ENCODE data around the gene ADAM29. TPM values are rescaled to one million over a fixed set of nuclear protein-coding genes. Genes with fewer than 3 reads are reported as not detected.
A peak's percentile ranks its signal among the peaks of the same experiment; 100 is the strongest.

ADAM29 gene
- total RNA-seq, 1 donor from 2014 or later, result not detected

DNA sequence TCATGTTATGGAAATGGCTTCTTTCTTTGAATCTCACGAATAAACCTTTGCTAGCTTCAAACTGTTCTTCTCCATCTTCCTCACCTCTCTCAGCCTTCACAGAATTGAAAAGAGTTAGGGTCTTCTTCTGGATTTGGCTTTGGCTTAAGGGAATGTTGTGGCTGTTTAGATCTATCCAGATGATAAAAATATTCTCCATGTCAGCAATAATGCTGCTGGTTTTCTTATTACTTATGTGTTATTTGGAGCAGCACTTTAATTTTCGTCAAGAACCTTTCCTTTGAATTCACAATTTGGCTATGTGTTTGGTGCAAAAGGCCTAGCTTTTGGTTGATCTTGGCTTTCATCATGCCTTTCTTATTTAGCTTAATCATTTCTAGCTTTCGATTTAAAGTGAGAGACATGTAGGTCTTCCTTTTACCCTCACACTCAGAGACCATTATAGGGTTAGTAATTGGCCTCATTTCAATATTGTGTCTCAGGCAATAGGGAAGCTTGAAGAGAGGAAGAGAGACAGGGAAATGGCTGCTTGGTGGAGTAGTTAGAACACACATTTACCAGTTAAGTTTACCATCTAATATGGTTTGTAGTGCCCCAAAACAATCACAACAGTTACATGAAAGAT is 5.1 kb upstream of the ADAM29 start:
- no peak for DNase-seq (ENCODE audit: extremely low spot score, unreplicated experiment)
- H3K9me3 Mint-ChIP-seq, result no peaks in the 10 kb centered on the region
- TF ChIP-seq, protein P1, sequence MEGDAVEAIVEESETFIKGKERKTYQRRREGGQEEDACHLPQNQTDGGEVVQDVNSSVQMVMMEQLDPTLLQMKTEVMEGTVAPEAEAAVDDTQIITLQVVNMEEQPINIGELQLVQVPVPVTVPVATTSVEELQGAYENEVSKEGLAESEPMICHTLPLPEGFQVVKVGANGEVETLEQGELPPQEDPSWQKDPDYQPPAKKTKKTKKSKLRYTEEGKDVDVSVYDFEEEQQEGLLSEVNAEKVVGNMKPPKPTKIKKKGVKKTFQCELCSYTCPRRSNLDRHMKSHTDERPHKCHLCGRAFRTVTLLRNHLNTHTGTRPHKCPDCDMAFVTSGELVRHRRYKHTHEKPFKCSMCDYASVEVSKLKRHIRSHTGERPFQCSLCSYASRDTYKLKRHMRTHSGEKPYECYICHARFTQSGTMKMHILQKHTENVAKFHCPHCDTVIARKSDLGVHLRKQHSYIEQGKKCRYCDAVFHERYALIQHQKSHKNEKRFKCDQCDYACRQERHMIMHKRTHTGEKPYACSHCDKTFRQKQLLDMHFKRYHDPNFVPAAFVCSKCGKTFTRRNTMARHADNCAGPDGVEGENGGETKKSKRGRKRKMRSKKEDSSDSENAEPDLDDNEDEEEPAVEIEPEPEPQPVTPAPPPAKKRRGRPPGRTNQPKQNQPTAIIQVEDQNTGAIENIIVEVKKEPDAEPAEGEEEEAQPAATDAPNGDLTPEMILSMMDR (conservative IDR thresholded peaks at IDR 0.05), result no peak
- no peak overlapping the region for H3K4me3 Mint-ChIP-seq
- no peaks in the 10 kb centered on the region for H3K4me1 Mint-ChIP-seq (ENCODE audit: unreplicated experiment)
- no peak overlapping the region for H3K27ac Mint-ChIP-seq
- no peaks in the 10 kb centered on the region for H3K27me3 Mint-ChIP-seq
- no peaks in the 10 kb centered on the region for H3K36me3 Mint-ChIP-seq

DNA sequence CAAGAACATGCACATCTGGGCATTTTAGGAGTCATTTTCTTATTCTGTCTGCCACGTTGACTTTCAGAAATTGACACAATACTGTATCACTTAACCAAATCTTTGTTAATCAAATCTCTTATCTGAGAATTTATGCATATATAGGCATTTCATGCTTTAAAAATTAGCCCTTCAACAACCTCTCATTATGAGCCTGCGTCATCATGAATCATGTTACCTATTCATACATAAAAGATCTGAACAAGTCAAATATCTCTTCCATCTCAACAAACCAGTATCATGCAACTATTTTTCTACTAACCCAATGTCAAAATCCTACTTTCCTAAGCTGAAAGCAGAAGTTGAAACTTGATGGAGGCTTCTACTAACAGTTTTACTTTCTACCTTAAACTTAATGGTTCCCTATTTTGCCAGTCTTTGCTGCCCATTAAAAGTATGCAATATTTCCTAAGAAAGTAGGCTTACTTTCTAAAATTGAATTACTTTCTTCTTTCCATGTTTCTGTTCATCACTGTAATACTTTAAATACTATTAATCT is 1.8 kb downstream of the ADAM29 start:
- TF ChIP-seq, protein P1 (conservative IDR thresholded peaks at IDR 0.05), result no peak
- H3K9me3 Mint-ChIP-seq, result no peaks in the 10 kb centered on the region
- H3K36me3 Mint-ChIP-seq, result no peaks in the 10 kb centered on the region
- no peak for DNase-seq (ENCODE audit: extremely low spot score, unreplicated experiment)
- H3K4me3 Mint-ChIP-seq, result no peak overlapping the region
- H3K27ac Mint-ChIP-seq, result no peak overlapping the region
- H3K27me3 Mint-ChIP-seq, result no peaks in the 10 kb centered on the region
- H3K4me1 Mint-ChIP-seq (ENCODE audit: unreplicated experiment), result no peaks in the 10 kb centered on the region

DNA sequence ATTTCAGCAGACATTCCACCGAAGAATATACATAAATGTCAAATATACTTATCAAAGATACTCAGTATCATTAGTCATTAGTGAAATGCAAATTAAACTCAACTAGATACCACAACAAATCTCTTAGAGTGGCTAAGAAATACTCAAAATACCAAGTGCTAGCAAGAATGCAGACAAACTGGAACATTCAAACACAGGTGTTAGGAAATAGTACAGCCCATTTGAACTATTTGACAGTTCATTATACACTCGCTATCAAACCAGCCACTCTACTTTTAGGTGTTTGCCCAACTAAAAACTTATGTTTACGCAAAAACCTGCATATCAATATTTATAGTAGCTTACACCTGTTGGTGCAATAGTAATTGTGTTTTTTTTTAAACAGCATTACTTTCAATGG is 8.8 kb downstream of the ADAM29 start:
- no peak for DNase-seq (ENCODE audit: extremely low spot score, unreplicated experiment)
- TF ChIP-seq, protein P1 (conservative IDR thresholded peaks at IDR 0.05), result no peak
- H3K36me3 Mint-ChIP-seq, result no peaks in the 10 kb centered on the region
- H3K27ac Mint-ChIP-seq, result no peak overlapping the region
- no peaks in the 10 kb centered on the region for H3K9me3 Mint-ChIP-seq
- peaks cover 3% of the 10 kb centered on the region for H3K4me1 Mint-ChIP-seq (ENCODE audit: unreplicated experiment)
- no peaks in the 10 kb centered on the region for H3K27me3 Mint-ChIP-seq
- peak overlapping the region; percentile 21 for H3K4me3 Mint-ChIP-seq

DNA sequence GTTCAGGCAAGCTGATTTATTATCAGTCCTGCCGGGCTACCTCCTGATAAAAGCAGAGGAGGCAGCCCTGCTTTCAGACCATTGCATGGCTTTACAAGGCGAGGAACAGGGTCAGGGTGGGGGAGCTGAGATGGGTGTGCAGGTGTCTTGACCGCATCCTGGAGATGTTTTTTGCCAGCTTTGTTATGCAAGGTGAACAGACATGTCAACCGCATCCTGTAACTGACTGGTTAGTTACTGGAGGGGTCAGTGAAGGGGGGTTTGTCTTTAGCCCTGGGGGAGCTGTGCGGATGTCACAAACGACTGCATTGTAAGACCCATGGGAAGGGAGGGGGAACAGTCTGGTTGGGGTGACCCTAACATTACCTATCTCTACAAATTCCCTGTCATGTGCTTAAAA is 10.0 kb downstream of the ADAM29 start:
- Mint-ChIP-seq H3K36me3 (no peaks in the 10 kb centered on the region), H3K4me3 (no peak overlapping the region), H3K27me3 (no peaks in the 10 kb centered on the region), H3K9me3 (no peaks in the 10 kb centered on the region), H3K4me1 (ENCODE audit: unreplicated experiment) (peaks cover 3% of the 10 kb centered on the region), H3K27ac (no peak overlapping the region)
- TF ChIP-seq, protein P1 (conservative IDR thresholded peaks at IDR 0.05), result no peak
- DNase-seq (ENCODE audit: extremely low spot score, unreplicated experiment), result no peak

DNA sequence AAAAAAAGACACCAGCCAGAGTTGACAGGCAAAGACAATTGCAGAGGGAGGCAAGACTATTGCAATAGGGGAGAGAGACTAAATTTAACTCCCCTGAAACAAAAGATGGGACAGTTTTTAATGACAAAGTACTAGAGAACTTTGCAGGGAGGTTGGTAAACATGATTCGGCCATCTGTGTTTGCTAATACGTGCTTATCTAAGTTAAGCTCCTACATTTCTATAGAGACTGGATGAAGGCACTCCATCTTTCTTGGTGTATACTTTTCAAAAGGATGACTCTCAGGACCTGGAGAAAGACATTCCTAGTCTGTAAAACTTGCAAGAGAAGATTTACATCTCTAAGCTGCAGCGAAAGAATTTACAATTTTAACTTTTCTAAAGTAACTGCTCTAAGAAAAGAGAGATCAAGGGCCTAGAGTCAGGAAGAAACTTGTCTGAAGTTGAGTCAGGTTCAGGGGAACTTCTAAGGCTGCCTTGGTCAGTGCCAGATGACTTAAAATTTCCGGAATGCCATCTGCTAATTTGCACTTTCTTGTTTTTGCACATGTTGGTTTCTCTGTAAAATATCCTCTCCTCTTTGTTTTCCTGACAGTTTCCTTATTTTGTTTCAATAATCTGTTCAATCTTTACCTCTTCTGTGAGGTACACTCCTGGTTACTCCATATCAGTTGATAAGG is 10.6 kb downstream of the ADAM29 start:
- TF ChIP-seq, protein P1 (conservative IDR thresholded peaks at IDR 0.05), result no peak
- Mint-ChIP-seq H3K4me3 (no peak overlapping the region), H3K36me3 (no peaks in the 10 kb centered on the region), H3K9me3 (no peaks in the 10 kb centered on the region), H3K27me3 (no peaks in the 10 kb centered on the region), H3K4me1 (ENCODE audit: unreplicated experiment) (peaks cover 3% of the 10 kb centered on the region), H3K27ac (no peak overlapping the region)
- no peak for DNase-seq (ENCODE audit: extremely low spot score, unreplicated experiment)

Data from type B pancreatic cell (in vitro differentiated cells).